GM19467 (cell line): ENCODE results near the gene DUOXA2.
"Not testable (repeated sequence)": the region's sequence is repeated elsewhere in the genome, so short reads cannot be mapped to it uniquely, and the experiment has no call there.

ENCODE experiments used
- ATAC-seq: cut with Tn5 transposase; IDR thresholded peaks from one replicate; pipeline ENCODE4 v1.9.1; 2021; ENCODE audit warnings: mild to moderate bottlenecking, moderate library complexity; ENCODE audit not compliant: unreplicated experiment

Gene DUOXA2

DNA sequence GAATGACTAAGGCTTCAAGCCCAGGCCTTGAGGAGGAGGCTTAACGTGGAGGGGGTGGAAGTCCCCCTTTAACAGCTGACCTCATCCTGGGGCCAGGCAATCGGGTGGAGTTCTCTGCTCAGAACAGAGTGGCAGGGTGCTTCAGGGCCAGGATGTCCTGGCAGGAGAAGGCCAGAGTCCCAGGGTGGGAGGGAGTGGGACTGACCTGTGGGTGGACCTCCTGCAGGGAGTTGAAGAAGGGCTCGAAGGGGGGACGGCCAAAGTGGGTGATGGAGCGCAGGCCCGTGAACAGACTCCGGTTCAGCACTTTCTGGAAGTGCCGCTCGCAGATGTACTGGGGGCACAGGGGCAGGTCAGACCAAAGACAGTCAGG is 19.8 kb upstream of the DUOXA2 start:
- ATAC-seq = no peak

DNA sequence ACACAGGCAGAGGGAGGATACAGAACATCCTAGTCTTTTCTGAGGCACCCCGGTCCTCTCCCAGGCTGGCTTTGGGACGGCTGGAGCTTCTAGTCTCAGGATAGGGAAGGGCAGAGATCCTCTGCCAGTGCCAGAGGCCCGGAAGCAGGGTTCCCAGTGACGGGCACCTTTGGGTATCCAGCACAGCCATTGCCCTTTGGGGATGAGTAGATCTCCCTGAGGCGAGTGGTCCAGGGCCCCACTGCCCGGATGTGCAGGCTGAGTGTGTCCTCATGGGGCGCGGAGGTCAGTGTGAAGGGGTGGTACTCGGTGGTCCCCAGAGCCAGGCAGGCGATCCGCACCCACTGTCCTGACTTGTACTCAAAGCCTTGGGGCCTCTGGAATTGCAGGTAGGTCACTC is 18.5 kb upstream of the DUOXA2 start:
- ATAC-seq = no peak

DNA sequence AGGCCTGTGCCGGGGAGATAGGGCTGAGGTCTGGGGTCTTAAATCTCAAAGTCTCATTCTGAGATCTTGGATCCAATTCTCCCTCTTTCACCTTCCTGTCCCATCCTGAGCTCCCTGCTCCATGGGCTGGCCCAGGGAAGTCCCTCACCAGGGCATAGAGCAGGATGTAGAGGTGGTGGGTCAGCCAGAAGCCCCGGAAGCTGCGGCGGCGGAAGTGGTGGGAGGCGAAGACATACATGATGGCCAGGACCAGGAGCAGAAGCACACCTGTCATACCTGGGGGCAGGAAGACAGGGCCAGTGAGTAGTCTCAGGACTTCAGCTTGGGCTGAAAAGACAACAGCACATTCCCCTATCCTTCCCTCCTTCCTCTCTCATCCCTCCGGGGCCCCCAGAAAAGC is 16.7 kb upstream of the DUOXA2 start:
- no peak for ATAC-seq

DNA sequence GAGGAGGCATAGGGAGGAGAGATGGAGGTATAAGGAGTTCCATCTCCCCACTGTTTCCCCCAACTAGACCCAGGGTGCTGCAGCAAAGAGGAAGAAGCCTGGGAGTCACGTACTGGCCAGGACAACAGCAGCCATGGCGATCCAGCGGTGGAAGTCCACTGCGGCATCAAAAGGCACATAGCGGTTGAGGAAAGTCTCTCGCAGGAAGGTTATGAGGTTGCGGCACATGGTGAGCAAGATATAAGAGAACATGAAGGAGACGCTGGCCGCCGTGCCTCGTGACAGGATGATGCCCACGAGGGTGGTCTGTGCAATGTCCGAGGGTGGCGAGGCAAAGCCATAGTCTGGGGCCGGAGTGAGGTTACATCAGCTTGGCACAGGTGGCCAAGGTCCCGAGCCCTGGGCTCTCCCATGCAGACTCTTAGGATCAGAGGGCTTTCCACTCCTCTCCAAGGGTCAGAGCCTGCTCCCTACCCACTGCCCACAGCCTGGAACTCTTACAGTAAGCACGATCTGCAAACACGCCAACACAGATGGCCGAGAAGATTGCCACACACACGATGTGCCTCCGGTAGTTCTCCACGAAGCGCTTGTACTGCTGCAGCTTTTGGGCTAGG is 14.5 kb upstream of the DUOXA2 start:
- ATAC-seq = no peak

DNA sequence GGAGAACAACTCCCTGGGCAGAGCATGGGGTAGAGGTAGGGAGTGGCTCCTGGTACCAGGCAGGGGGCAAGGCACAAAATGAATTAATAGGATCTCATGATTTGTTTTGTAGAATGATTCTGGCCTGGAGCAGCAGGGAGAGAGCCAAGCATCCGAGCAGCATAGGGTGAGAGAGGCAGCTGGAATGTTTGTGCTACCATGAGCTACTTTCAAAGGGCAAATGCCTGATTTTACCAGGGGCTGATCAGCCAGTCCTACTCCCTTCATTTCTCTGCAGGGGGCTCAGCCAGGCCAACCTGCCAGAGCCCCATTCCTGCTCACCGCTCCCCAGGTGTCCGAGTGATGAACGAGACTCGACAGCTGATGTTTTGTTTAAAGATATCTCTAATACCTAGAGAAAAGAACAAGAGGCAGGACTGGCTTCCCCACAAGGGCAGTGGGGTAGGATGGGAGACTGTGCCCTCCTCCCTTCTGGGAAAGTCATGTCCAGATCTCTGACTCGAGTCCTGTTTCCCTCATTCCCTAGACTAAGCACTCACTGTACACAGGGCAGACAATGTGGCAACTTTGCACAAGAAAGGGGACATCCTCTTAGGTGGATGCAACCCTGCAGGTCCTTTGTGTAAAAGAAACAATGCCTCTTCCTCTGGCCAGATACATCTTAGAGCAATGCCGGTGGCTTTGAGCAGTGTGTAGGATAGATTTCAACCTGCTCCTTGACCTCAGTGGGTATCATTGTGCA is 13.1 kb upstream of the DUOXA2 start:
- ATAC-seq = no peak

DNA sequence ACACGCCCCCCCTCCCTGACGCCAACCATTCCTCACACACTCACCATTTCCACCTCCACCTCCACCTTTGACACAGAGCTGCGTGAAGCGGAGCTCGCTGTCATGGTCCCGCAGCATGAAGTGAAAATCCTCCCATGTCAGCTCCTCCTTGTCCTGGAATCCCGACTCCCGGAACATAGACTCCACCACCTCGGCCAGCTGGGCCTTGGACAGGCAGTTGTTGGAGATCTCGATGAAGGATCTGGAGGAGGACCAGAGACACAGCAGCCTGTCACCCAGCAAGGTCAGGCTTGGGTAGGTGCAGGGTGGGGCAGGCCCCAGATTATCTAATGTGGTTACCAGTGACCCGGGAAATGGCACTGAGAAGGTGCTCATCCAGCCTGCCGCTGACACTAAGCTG is 12.4 kb upstream of the DUOXA2 start:
- no peak for ATAC-seq

DNA sequence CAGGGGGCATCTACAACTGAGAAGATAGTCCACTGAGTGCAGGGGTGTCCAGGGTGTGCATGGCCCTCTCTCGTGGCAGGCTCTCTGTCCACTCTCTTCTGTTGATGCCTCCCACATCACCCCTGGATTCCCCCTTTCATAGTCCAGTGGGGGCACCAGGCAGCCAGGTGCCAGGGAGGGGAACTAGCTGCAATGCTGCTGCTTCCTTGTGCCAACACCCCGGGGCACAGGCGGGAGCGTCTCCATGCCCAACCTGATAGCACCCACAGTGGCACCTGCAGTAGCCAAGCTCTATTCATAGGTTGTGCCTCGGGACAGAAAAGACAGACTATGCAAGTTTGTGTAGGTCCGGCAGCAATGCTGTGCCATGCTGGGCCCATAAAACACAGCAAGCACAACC is 11.9 kb upstream of the DUOXA2 start:
- no peak for ATAC-seq

DNA sequence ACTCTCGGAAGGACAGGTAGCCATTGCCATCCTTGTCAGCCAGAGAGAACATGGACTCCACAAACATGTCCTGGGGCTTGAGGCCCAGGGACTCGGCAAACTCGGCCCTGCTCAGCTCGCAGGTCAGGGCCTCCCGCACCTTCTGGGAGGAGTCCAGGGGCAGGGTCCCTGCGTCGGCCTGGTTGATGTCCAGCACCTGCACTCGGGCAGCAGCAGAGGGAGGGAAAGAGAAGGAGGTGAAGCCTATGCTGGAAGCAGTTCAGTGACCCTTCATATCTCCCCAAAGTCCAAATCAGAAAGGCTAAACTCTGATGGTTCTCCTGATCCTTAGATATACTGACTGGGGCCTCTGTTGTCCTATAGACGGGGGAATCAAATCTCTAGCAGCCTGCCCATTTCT is 10.0 kb upstream of the DUOXA2 start:
- not testable (repeated sequence) for ATAC-seq

DNA sequence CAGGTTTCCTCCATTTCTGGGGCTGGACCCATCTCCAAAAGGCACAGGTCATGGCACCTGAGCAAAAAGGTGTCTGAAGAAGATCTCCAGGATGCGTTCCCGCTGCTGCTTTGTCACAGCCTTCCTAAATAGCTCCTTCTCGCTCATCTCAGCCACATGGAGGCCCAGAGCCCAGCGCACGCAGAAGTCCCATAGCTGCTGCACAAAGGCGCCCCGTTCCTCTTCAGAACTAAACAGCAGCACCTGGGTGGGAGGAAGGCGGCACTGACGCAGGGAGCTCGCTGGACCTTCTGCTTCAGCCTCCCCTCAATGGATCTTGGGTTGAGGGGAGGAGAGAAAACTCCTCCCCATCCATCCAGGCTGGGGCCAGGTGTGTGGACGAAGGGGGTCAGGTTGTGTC is 8.5 kb upstream of the DUOXA2 start:
- no peak for ATAC-seq

DNA sequence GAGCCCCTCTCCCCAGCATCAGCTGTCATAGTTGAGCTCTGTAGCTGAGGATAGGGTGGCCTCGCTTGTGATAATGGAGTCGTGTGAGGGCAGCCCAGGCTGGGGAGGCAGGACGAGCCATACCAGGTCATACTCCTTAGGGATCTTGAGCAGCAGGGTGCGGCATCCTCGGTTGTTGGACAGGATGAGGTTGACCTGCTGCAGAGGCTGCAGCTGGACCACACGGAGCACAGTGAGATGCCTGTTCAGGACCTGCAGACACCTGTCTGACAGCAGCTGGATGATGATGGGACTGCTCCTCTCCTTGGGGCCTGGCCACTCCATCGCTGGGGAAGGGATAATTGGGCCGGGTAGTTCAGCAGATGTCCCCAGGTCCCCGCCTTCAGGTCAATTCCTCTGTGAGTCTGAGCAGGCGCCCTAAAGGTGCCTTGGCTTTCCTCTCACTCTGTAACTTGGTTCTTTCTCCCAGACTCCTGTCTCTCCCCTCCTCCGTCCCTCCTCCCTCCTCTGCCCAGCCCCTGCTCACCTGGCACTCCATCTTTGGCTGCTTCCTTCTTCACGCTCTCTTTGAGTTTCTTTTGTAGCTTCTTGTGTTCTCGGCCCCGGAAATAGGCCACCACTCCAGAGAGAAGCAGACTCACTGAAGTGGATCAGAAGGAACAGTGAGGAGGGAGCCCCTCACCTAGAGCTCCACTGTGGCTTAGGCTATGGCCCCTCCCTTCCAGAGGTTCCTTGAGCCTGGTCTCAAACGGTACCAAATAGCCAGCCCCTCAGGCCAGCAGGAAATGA is 7.9 kb upstream of the DUOXA2 start:
- no peak for ATAC-seq

DNA sequence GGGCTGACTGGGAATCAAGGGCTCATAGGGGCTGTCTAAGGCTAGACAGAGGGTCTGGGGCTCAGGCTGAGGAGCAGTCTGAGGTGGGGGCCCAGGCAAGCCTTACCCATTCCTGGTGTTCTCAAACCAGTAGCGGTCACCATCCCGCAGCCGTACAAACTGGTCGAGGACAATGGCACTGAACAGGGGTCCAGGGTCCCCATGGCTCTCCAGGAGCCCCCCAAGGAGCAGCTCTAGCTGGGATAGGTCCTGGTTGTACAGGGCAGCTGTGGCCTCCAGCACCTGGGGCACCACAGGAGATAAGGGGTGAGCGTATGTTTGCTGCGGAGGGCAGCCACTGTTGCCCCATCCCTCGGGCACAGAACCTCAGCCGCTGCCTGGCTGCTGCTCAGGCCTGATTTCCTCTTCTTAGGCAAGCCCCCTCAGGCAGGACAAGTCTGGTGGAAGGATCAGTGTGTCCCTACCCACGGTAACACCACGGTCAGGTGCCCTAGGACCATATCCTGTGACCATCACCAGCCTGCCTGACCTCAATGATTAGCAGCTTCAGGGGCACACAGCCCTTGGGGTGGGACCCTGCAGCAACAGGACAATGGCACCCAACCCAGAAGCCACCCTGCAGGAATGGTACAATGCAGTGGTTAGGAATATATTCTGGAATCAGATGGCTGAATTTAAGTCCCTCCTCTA is 6.0 kb upstream of the DUOXA2 start:
- no peak for ATAC-seq

DNA sequence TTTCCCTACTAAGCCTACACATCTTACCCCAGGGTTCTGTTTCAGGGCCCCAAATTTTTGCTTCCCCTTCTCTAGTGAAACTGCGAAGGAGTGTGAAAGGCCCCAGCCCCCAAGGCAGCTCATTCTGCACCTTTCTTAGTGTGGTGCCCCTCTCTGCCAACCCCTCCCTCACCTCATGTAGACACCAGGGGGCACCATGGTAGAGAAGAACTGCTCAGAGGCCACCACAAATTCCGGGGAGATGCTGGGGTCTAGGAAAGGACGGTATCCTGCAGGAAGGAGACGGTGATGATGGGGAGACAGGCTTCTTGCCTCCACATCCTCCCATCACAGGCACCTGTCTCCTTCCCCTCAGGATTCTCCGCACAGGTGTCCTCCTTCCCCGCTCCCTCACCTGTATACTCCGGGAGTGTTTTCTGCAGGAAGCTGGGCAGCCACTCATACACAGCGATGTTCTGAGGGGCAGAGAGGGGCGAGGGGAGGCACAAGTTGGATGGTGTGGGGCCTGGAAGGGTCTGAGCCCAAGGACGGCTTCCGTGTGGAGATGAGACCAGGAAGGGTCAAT is 3.8 kb upstream of the DUOXA2 start:
- ATAC-seq = no peak

DNA sequence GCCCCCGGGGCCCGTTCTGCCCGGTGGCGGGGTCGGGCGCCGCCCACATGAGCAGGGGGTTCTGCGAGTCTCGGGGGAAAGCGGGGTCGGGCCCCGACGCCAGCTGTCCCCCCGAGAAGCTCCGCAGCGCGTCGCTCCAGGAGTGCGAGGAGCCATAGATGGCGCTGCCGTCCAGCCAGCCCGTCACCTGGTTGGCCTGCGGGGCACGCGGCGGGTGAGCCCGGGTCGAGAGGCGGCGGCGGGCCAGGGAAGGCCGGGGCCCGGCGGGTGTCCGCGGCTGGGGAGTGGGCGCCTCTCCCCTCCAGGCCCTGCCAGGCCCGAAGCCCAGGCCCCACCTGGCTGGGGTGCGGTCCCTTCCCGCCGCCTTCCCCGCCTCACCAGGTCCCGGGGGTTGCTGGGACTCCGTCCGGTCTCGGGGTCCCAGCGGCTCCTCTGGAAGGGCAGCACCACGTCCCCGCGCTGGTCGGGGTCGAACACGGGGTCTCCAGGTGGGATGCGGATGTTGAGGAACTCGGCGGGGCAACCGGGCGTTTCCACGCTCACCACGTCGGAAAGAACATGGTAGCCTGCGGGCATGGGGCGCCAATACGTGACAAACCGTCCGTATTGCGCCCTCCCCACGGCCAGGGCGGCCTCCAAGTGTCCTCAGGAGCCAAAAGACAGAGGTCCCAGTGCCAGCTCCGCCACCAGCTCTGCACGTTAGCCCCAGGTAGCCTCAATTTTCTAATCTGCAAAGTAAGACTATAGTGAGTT is 2.6 kb upstream of the DUOXA2 start:
- no peak for ATAC-seq

DNA sequence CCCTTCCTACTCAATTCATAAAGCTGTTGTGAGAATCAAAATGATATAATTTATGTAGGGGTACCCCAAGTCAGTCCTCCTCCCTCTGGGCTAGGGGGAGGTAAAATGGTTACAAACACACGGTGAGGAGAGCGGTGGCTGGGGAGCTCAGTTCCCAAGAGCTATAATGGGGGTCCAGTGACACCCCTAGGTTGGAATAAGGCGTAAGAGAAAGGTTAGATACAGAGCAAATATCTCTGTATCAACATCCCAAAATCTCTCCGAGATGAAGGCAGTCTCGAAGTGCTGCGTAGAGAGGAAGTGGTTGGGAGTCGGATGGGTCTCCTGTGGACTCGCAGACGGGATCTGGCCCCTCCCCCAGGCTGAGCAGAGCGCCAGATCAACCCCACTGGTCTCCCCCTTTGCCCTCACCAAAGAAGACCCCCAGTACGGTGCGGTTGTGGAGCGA is 2.0 kb upstream of the DUOXA2 start:
- ATAC-seq = no peak

DNA sequence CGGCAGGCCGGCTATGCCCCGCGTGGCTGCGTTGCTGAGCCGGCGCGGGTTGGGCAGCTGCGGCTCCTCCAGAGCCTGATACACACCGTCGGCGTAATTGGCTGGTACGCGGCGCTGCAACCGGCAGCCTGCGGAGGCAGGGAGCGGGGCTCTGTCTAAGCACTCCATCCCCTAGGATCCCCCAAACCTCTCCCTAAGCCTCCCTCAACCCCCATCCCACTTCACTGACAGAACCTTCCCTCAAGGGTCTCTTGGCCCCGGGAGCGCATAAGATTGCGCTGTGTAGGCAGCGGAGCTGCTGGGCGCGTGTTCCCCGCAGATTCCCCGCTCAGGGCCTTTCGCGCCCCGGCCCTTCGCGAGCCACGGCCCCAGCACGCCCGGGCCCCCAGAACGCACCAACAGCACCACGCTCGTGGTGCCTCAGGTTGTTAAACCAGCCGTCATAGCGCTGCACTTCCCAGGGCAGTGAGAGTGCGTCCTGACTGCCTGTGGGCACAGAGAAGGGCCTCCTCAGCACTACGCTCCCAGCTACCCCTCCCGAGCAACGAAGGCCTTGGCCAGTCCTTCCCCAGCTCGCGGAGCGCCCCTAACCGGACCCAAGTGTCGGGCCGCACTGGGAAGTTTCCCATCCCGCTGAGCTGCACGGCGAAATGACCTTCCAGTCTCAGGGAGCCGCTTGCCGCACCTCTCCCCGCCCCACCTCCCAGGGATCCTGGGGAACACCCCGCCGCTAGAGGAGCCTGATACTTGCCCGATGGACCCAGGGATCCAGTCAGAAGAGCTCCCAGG is 1.3 kb upstream of the DUOXA2 start:
- no peak for ATAC-seq

DNA sequence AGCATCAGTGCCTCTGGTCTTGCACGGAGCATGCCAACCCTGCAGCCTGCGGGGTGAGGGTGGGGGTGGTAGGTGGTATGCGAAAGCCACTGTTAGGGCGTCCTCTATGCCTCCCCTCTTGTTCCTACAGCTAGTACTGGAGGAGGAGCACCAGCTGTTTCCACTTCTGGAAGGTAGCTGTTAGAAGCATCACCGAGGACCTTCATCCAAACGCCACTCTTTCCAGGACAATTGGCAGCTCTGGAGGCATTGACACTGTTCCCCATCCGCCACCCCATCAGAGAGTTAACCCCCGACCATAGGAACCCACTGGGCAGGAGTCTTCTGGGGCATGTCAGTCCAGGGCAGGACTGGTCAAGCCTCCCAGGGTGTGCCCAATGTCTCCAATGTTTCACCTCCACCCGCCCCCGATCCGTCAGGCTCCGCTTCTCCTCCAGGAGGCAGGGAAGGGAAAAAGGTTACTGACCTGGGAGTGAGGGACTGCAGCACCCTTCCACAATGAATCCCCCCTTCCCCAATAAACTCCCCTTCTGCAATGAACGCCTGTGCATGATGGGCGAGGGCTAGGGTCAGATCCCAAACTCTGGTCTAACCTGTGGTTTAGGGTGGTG is 641 bp upstream of the DUOXA2 start:
- no peak for ATAC-seq

DNA sequence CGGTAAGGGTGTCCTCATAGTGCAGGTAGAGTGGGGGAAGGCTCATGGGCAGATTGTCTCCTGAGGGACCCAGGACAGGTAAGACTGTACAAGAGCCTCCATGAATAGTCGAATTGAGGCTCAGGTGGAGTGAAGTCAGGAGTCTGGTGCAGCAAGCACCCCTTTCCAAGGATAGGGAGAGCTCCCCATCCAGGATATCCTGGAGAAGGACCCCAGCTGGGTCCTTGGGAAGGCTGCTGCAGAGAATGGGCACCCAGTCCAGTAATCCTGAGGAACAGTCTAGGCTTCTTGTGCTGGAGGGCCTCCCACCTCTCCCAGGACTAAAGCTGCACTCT is 592 bp downstream of the DUOXA2 start:
- ATAC-seq = no peak

DNA sequence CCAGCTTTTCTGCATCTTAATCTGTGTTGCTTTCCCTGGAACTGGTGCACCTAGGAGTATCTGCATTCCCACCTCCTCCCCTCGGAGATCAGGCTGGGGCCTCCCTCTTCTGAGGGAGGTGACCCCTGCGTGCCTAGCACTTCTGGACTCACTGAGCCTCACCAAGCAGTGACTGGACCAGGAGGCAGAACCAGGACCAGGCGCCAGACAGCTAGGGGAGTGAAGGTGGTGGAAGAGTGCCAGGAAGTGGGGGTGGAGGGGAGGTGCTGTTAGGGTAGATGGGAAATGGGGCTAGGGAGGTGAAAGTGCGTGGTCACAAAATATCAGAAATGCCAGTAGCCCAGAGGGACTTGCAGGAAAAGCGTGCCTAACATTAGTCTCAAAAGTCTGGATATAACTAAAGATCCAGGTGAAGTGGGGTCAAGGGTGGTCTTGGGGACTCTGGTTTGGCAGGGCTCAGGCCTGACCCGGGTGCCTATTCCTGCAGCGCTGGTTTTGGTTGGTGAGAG is 1.2 kb downstream of the DUOXA2 start:
- no peak for ATAC-seq

DNA sequence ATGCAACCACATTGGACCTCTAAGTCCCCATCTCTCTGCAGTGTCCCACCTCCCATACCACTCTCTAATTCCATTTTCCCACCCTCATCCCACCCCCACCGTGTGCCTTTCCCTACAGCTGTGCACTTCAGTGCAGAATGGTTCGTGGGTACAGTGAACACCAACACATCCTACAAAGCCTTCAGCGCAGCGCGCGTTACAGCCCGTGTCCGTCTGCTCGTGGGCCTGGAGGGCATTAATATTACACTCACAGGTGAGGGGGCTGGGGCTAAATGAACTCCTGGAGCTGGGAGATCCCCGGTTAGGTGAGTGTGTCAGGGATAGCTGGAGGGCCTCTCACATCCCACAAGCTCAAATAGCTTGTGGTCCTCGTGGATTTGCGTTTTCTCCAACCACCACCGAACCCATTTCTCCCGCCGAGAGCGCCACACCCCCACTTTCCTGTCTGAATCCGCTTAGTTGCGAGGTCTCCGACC is 1.9 kb downstream of the DUOXA2 start:
- no peak for ATAC-seq
